GM21825 (cell line): ENCODE measurements around the gene LSM5.

Experiments used
- ATAC-seq: cut with Tn5 transposase; IDR thresholded peaks from one replicate; pipeline ENCODE4 v1.9.1; 2021; ENCODE audit warnings: mild to moderate bottlenecking, moderate library complexity; ENCODE audit not compliant: unreplicated experiment

Gene LSM5

GRCh38 chr7:32490127-32490796 is at the start of gene LSM5:
Gene LSM5, minus strand, starts transcription at chr7:32490380. Its CDS starts 15 bp downstream, at chr7:32490365.
- ATAC-seq, result peak; percentile 85

GRCh38 chr7:32539366-32539765 is 49.2 kb upstream of the LSM5 start:
- no peak for ATAC-seq

GRCh38 chr7:32537760-32538159 is 47.6 kb upstream of the LSM5 start:
- no peak for ATAC-seq

- ATAC-seq, result no peak
Observed at GRCh38 chr7:32536585-32536984, 46.4 kb upstream of the LSM5 start.

- ATAC-seq, result no peak
Observed at GRCh38 chr7:32536016-32536415, 45.8 kb upstream of the LSM5 start.

GRCh38 chr7:32535162-32535702 is 45.1 kb upstream of the LSM5 start:
- no peak for ATAC-seq

- ATAC-seq, result no peak
Observed at GRCh38 chr7:32533276-32534029, 43.3 kb upstream of the LSM5 start.

- ATAC-seq, result no peak
Observed at GRCh38 chr7:32532716-32533115, 42.5 kb upstream of the LSM5 start.

- no peak for ATAC-seq
Observed at GRCh38 chr7:32532086-32532485, 41.9 kb upstream of the LSM5 start.

GRCh38 chr7:32531402-32531801 is 41.2 kb upstream of the LSM5 start:
- no peak for ATAC-seq

GRCh38 chr7:32525839-32526238 is 35.7 kb upstream of the LSM5 start:
- ATAC-seq, result no peak

- no peak for ATAC-seq
Observed at GRCh38 chr7:32524631-32525030, 34.5 kb upstream of the LSM5 start.

GRCh38 chr7:32522746-32523530 is 32.8 kb upstream of the LSM5 start:
- ATAC-seq, result no peak

GRCh38 chr7:32519763-32520162 is 29.6 kb upstream of the LSM5 start:
- ATAC-seq, result no peak

GRCh38 chr7:32518534-32519140 is 28.5 kb upstream of the LSM5 start:
- ATAC-seq, result no peak

- no peak for ATAC-seq
Observed at GRCh38 chr7:32516551-32517100, 26.4 kb upstream of the LSM5 start.

- ATAC-seq, result peak; percentile 72
Observed at GRCh38 chr7:32515890-32516550, 25.8 kb upstream of the LSM5 start.

- ATAC-seq, result no peak
Observed at GRCh38 chr7:32513210-32513609, 23.0 kb upstream of the LSM5 start.

- ATAC-seq, result no peak
Observed at GRCh38 chr7:32511791-32512190, 21.6 kb upstream of the LSM5 start.

GRCh38 chr7:32507414-32507813 is 17.2 kb upstream of the LSM5 start:
- ATAC-seq, result no peak
